Stimulated activated CD4-positive, alpha-beta T cell treated with anti-CD3 and anti-CD28 coated beads, Interleukin-1b, Interleukin-23, amount 100 ng/mL, for 24 hours (primary cell): ENCODE measurements around the gene SLC41A3.
"Not testable (repeated sequence)": the region's sequence is repeated elsewhere in the genome, so short reads cannot be mapped to it uniquely, and the experiment has no call there.

Source experiments
- DNase-seq, 4 experiments: peaks; one replicate each; pipeline ENCODE4 v3.0.0-alpha.2; 2020; ENCODE audit warnings: low read depth in 4 of 4, low spot score in 1 of 4

SLC41A3 gene

GRCh38 chr3:125960456-125961288 lies 123.3 kb downstream of the SLC41A3 start:
- no peak for DNase-seq

DNA sequence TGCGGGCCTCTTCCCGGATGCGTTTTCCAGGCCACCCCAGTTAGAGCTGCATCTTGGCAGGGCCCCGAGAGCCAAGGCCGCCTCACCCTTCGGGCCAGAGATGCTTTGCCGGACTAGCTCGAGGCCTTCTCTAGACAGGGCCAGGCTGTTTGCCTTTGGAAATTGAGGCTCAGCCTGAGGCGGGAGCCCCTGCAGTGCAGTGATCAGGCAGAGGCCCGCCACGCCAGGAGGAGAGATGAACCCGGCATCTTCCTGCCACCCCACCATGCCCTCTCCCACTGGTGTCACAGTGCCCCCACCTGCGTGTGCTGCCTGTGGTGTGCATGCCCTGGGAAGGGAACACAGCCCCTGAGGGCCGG lies 123.9 kb downstream of the SLC41A3 start:
- no peak for DNase-seq

DNA sequence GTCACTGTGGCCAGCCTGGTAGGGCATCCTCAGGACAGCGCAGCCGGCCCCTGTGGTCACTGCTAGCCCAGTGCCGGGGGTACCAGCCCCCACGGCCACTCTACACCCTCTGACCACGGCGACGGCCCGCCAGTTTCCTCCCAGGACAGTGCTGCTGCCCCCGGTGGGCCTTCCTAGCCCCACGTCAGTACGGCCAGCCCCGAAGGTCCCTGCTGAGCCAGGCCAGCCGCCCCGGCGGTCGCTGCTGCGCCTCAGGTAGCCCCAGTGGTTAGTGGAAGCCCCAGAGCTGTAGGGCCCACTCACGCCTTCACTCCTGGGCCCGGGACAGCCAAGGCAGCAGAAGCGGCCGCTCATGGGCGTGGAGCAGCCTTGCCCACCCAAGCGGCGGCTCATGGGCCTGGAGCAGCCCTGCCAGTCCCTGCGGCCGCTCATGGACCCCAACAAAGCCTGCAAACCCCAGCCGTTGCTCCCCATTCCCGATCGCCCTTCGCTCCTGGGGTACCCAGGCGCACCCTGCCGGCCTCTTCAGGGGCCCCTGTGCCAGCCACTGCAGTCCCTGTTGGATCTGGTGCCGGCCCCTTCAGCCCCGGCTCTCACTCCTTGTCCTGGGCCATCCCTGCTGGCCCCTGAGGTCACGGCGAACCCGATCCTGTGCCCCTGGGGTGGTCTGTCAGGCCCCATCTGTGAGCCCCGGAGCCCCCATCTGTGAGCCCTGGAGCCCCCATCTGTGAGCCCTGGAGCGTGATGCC lies 124.4 kb downstream of the SLC41A3 start:
- no peak for DNase-seq

GRCh38 chr3:125958511-125959316 lies 125.2 kb downstream of the SLC41A3 start:
- no peak for DNase-seq

- DNase-seq = no peak
Observed at GRCh38 chr3:125957674-125958510, 126.0 kb downstream of the SLC41A3 start.

- DNase-seq = not testable (repeated sequence)
Observed at GRCh38 chr3:125957020-125957419, 126.9 kb downstream of the SLC41A3 start.
